Endothelial cell of umbilical vein (primary cell): ENCODE results near the gene RAB3D.
"Not testable (repeated sequence)": the region's sequence is repeated elsewhere in the genome, so short reads cannot be mapped to it uniquely, and the experiment has no call there.

Source experiments
- EZH2 ChIP-seq: IDR thresholded peaks from 2 replicates; pipeline ENCODE4 v1.6.1; 2012; ENCODE audit warnings: borderline replicate concordance, low read depth, mild to moderate bottlenecking, moderate library complexity, low read length, inconsistent platforms; ENCODE audit not compliant: severe bottlenecking
- POLR2A ChIP-seq: IDR thresholded peaks from 2 replicates; pipeline ENCODE4 v1.6.1; 2012; ENCODE audit warnings: low read depth, mild to moderate bottlenecking, control low read depth, low read length
- POLR2AphosphoS5 ChIP-seq: IDR thresholded peaks from 2 replicates; pipeline ENCODE4 v1.6.1; 2012; ENCODE audit warnings: low read depth, mild to moderate bottlenecking, control low read depth, low read length, moderate library complexity; ENCODE audit not compliant: insufficient read depth
- TF ChIP-seq, protein P1 (sequence below), 2 donors: IDR thresholded peaks; 1 replicate in 1 of 2; 2 replicates in 1 of 2; pipeline ENCODE4 v1.5.1; 2011; ENCODE audit warnings: low read length in 2 of 2, mild to moderate bottlenecking in 2 of 2, moderate library complexity in 2 of 2, control low read depth in 1 of 2, inconsistent platforms in 1 of 2, low read depth in 1 of 2; ENCODE audit not compliant: insufficient read depth in 1 of 2; ENCODE audit errors: extremely low read depth in 1 of 2

DNA sequence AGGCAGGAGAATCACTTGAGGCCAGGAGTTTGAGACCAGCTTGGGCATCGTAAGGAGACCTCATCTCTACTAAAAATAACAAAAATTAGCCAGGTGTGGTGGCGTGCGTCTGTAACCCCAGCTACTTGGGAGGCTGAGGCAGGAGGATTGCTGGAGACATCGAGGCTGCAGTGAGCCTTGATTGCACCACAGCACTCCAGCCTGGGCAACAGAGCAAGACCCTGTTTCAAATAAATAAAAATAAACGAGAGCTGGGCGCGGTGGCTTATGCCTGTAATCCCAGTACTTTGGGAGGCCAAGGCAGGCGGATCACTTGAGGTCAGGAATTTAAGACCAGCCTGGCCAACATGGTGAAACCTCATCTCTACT is 626 bp upstream of the RAB3D start:
- not testable (repeated sequence) for TF ChIP-seq POLR2A, POLR2AphosphoS5, EZH2
- TF ChIP-seq, protein P1, sequence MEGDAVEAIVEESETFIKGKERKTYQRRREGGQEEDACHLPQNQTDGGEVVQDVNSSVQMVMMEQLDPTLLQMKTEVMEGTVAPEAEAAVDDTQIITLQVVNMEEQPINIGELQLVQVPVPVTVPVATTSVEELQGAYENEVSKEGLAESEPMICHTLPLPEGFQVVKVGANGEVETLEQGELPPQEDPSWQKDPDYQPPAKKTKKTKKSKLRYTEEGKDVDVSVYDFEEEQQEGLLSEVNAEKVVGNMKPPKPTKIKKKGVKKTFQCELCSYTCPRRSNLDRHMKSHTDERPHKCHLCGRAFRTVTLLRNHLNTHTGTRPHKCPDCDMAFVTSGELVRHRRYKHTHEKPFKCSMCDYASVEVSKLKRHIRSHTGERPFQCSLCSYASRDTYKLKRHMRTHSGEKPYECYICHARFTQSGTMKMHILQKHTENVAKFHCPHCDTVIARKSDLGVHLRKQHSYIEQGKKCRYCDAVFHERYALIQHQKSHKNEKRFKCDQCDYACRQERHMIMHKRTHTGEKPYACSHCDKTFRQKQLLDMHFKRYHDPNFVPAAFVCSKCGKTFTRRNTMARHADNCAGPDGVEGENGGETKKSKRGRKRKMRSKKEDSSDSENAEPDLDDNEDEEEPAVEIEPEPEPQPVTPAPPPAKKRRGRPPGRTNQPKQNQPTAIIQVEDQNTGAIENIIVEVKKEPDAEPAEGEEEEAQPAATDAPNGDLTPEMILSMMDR (IDR thresholded peaks at IDR 0.05; ENCODE audit: extremely low read depth in 1 of 2, insufficient read depth in 1 of 2, low read depth in 1 of 2, low read length in 2 of 2), result not testable (repeated sequence)
